ENCODE results near the gene EIF5B.
A peak's percentile ranks its signal among the peaks of the same experiment; 100 is the strongest.
"Not testable (repeated sequence)": the region's sequence is repeated elsewhere in the genome, so short reads cannot be mapped to it uniquely, and the experiment has no call there.

Gene EIF5B

DNA sequence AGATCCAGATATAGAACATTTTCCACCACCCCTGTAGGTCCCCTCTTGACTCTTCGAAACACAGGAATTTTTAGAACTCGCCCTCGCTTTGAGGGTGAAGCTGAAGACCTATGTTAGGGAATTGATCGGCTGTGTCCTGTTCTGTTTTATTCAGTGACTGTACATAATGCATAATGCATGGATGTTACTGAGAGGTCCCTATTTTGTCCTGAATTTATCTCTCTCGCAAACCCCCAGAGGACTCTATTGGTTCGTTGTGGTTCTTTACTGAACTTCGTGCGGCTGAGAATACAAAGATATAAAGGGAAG, 431 bp upstream of the EIF5B start:
- no peak overlapping the region for H3K27ac ChIP-seq (ENCODE audit: low read length)
- WGBS (ENCODE audit: insufficient coverage, insufficient read length): no CpG with 5 or more reads among the region's 8 CpGs
- H3K36me3 ChIP-seq (ENCODE audit: control insufficient read depth, insufficient read depth, low read length): peaks cover 5% of the 10 kb centered on the region; the same call in 1 of the 2 replicates
- no peak for DNase-seq (ENCODE audit: low read depth, low spot score)
- H3K4me1 ChIP-seq (ENCODE audit: control insufficient read depth, insufficient read depth, low read length): no peaks in the 10 kb centered on the region
- H3K4me3 ChIP-seq (ENCODE audit: low read length): peak overlapping the region; percentile 82; the same call in 1 of the 2 replicates
- H3K9me3 ChIP-seq (ENCODE audit: control insufficient read depth, insufficient read depth, low read length): no peaks in the 10 kb centered on the region
- H3K27me3 ChIP-seq (ENCODE audit: control insufficient read depth, insufficient read depth, low read length): no peaks in the 10 kb centered on the region

DNA sequence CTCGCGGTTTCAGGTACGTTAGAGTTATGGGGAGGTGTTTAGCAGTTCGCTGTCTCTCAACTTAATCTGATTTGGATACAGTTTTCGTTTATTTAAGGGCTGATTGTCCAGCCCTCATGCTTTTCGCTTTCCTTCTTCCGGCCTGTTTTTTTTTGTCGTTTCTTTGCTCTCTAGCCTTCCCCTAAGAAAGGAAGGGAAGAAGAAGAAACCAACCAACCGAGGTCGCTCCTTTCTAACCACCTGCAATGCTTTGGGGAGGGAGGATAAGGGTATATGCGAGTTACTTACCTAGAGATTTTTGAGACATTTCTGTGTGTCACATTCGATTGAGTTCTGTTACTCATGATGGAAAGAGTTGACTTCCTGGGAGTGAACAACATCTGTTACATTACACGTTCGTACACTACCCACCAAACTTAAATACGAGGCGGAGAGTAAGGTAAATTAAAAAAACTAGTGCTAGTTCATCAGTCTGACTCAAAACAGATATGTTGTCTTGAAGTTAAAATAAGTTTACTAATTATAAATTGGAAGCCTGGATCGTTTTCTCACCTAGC, 918 bp downstream of the EIF5B start:
- peak overlapping the region; percentile 82; the same call in 1 of the 2 replicates for H3K4me3 ChIP-seq (ENCODE audit: low read length)
- no peaks in the 10 kb centered on the region for H3K9me3 ChIP-seq (ENCODE audit: control insufficient read depth, insufficient read depth, low read length)
- H3K4me1 ChIP-seq (ENCODE audit: control insufficient read depth, insufficient read depth, low read length): no peaks in the 10 kb centered on the region
- no CpG with 5 or more reads among the region's 17 CpGs for WGBS (ENCODE audit: insufficient coverage, insufficient read length)
- no peak overlapping the region for H3K27ac ChIP-seq (ENCODE audit: low read length)
- no peak for DNase-seq (ENCODE audit: low read depth, low spot score)
- no peaks in the 10 kb centered on the region for H3K36me3 ChIP-seq (ENCODE audit: control insufficient read depth, insufficient read depth, low read length)
- H3K27me3 ChIP-seq (ENCODE audit: control insufficient read depth, insufficient read depth, low read length): no peaks in the 10 kb centered on the region

DNA sequence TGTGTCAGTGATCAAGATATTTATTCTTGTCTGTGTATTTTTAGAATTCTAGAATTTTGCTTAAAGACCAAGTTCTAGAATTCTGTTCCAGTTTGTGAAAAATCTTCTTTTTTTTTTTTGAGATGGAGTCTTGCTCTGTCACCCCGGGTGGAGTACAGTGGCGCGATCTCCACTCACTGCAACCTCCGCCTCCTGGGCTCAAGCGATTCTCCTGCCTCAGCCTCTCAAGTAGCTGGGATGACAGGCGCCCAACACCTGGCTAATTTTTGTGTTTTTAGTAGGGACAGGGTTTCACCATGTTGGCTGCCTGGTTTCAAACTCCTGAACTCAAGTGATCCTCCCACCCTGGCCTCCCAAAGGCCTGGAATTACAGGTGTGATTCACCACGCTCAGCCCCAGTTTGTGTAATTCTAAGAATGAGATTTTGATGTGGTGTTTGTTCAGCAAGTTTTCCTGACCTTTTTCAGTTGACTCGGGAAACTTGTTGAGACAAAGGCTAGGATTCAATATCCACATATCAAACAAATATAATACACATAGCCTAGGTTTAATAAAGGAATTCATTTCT, 3.6 kb downstream of the EIF5B start:
- WGBS (ENCODE audit: insufficient coverage, insufficient read length): no CpG with 5 or more reads among the region's 8 CpGs
- H3K36me3 ChIP-seq (ENCODE audit: control insufficient read depth, insufficient read depth, low read length): no peaks in the 10 kb centered on the region
- DNase-seq (ENCODE audit: low read depth, low spot score): no peak
- H3K4me1 ChIP-seq (ENCODE audit: control insufficient read depth, insufficient read depth, low read length): no peaks in the 10 kb centered on the region
- H3K4me3 ChIP-seq (ENCODE audit: low read length): no peak overlapping the region
- no peaks in the 10 kb centered on the region for H3K9me3 ChIP-seq (ENCODE audit: control insufficient read depth, insufficient read depth, low read length)
- H3K27me3 ChIP-seq (ENCODE audit: control insufficient read depth, insufficient read depth, low read length): no peaks in the 10 kb centered on the region
- H3K27ac ChIP-seq (ENCODE audit: low read length): no peak overlapping the region

DNA sequence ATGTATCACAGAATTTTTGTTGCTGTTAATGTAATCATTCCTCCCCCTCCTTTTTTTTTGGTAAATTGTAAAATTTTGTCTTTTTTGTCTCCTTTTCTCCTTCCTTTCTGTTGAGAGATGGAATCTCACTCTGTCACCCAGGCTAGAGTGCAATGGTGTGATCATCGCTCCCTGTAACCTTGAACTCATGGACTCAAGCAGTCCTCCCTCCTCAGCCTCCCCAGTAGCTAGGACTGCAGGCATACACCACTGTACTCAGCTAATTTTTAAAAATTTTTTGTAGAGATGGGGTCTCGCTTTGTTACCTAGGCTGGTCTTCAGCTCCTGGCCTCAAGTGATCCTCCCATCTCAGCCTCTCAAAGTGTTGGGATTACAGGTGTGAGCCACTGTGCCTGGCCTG, 5.3 kb downstream of the EIF5B start:
- no peak for DNase-seq (ENCODE audit: low read depth, low spot score)
- WGBS (ENCODE audit: insufficient coverage, insufficient read length): no CpG with 5 or more reads among the region's 2 CpGs
- H3K36me3 ChIP-seq (ENCODE audit: control insufficient read depth, insufficient read depth, low read length): no peaks in the 10 kb centered on the region
- no peaks in the 10 kb centered on the region for H3K4me1 ChIP-seq (ENCODE audit: control insufficient read depth, insufficient read depth, low read length)
- H3K27me3 ChIP-seq (ENCODE audit: control insufficient read depth, insufficient read depth, low read length): no peaks in the 10 kb centered on the region
- H3K4me3 ChIP-seq (ENCODE audit: low read length): no peak overlapping the region
- H3K27ac ChIP-seq (ENCODE audit: low read length): no peak overlapping the region
- no peaks in the 10 kb centered on the region for H3K9me3 ChIP-seq (ENCODE audit: control insufficient read depth, insufficient read depth, low read length)

- no CpG with 5 or more reads among the region's 7 CpGs for WGBS (ENCODE audit: insufficient coverage, insufficient read length)
- not testable (repeated sequence) for H3K36me3 ChIP-seq (ENCODE audit: control insufficient read depth, insufficient read depth, low read length); H3K4me3 ChIP-seq (ENCODE audit: low read length); DNase-seq (ENCODE audit: low read depth, low spot score); H3K27ac ChIP-seq (ENCODE audit: low read length); H3K9me3 ChIP-seq (ENCODE audit: control insufficient read depth, insufficient read depth, low read length); H3K27me3 ChIP-seq (ENCODE audit: control insufficient read depth, insufficient read depth, low read length); H3K4me1 ChIP-seq (ENCODE audit: control insufficient read depth, insufficient read depth, low read length)
These were observed 8.3 kb downstream of the EIF5B start for GRCh38 chr2:99345446-99345845.

DNA sequence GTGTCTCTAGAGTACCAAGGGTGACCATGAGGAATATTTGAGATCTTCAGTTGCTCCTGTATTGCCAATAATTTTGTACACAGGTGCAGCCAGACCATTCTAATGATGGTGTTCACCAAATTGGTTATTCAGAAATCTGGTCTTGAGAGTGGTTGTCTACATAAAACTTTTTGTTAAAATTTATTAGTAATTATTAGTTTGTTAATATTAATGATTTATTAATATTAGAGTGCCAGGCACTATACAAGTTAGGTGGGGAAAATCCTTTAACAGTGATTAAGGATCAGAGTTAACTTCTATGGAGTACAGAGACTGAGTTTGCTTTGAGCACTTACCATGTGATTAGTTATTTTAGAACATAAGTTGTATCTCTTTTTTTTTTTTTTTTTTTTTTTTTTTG, 9.0 kb downstream of the EIF5B start:
- H3K4me3 ChIP-seq (ENCODE audit: low read length): no peak overlapping the region
- H3K27me3 ChIP-seq (ENCODE audit: control insufficient read depth, insufficient read depth, low read length): no peaks in the 10 kb centered on the region
- DNase-seq (ENCODE audit: low read depth, low spot score): no peak
- no peaks in the 10 kb centered on the region for H3K9me3 ChIP-seq (ENCODE audit: control insufficient read depth, insufficient read depth, low read length)
- H3K36me3 ChIP-seq (ENCODE audit: control insufficient read depth, insufficient read depth, low read length): no peaks in the 10 kb centered on the region
- no peaks in the 10 kb centered on the region for H3K4me1 ChIP-seq (ENCODE audit: control insufficient read depth, insufficient read depth, low read length)
- no peak overlapping the region for H3K27ac ChIP-seq (ENCODE audit: low read length)

GRCh38 chr2:99348173-99348572, 11.0 kb downstream of the EIF5B start:
- no peak for DNase-seq (ENCODE audit: low read depth, low spot score)
- Histone ChIP-seq H3K36me3 (ENCODE audit: control insufficient read depth, insufficient read depth, low read length) (no peaks in the 10 kb centered on the region), H3K9me3 (ENCODE audit: control insufficient read depth, insufficient read depth, low read length) (no peaks in the 10 kb centered on the region), H3K4me3 (ENCODE audit: low read length) (no peak overlapping the region), H3K27ac (ENCODE audit: low read length) (no peak overlapping the region), H3K27me3 (ENCODE audit: control insufficient read depth, insufficient read depth, low read length) (no peaks in the 10 kb centered on the region), H3K4me1 (ENCODE audit: control insufficient read depth, insufficient read depth, low read length) (no peaks in the 10 kb centered on the region)
- no CpG with 5 or more reads among the region's 3 CpGs for WGBS (ENCODE audit: insufficient coverage, insufficient read length)

- DNase-seq (ENCODE audit: low read depth, low spot score): no peak
- H3K4me3 ChIP-seq (ENCODE audit: low read length): no peak overlapping the region
- H3K9me3 ChIP-seq (ENCODE audit: control insufficient read depth, insufficient read depth, low read length): no peaks in the 10 kb centered on the region
- no peak overlapping the region for H3K27ac ChIP-seq (ENCODE audit: low read length)
- no peaks in the 10 kb centered on the region for H3K4me1 ChIP-seq (ENCODE audit: control insufficient read depth, insufficient read depth, low read length)
- H3K27me3 ChIP-seq (ENCODE audit: control insufficient read depth, insufficient read depth, low read length): no peaks in the 10 kb centered on the region
- no peaks in the 10 kb centered on the region for H3K36me3 ChIP-seq (ENCODE audit: control insufficient read depth, insufficient read depth, low read length)
These were observed 13.0 kb downstream of the EIF5B start for GRCh38 chr2:99350194-99350593.

DNA sequence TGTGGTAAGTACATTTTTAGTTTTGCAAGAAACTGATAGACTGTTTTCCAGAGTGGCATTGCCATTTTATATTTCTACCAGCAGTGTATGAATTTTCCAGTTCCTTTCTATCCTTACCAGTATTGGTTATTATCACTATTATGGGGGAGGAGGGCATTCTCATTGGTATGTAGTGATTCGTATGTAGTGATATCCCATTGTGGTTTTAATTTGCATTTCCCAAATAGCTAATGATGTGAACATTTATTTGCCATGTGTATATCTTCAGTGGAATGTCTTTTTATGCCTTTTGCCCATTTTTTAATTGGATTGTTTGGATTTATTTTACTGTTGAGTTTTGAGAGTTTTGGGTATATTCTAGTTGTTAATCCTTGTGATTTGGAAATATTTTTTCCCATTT, 16.9 kb downstream of the EIF5B start:
- no peak overlapping the region for H3K4me3 ChIP-seq (ENCODE audit: low read length)
- no peaks in the 10 kb centered on the region for H3K4me1 ChIP-seq (ENCODE audit: control insufficient read depth, insufficient read depth, low read length)
- no peak for DNase-seq (ENCODE audit: low read depth, low spot score)
- no peaks in the 10 kb centered on the region for H3K9me3 ChIP-seq (ENCODE audit: control insufficient read depth, insufficient read depth, low read length)
- H3K27ac ChIP-seq (ENCODE audit: low read length): no peak overlapping the region
- no CpG with 5 or more reads among the region's 1 CpG for WGBS (ENCODE audit: insufficient coverage, insufficient read length)
- no peaks in the 10 kb centered on the region for H3K27me3 ChIP-seq (ENCODE audit: control insufficient read depth, insufficient read depth, low read length)
- no peaks in the 10 kb centered on the region for H3K36me3 ChIP-seq (ENCODE audit: control insufficient read depth, insufficient read depth, low read length)

GRCh38 chr2:99354825-99355224, 17.6 kb downstream of the EIF5B start:
- H3K4me1 ChIP-seq (ENCODE audit: control insufficient read depth, insufficient read depth, low read length); H3K27me3 ChIP-seq (ENCODE audit: control insufficient read depth, insufficient read depth, low read length); DNase-seq (ENCODE audit: low read depth, low spot score); H3K9me3 ChIP-seq (ENCODE audit: control insufficient read depth, insufficient read depth, low read length); H3K36me3 ChIP-seq (ENCODE audit: control insufficient read depth, insufficient read depth, low read length); H3K27ac ChIP-seq (ENCODE audit: low read length); H3K4me3 ChIP-seq (ENCODE audit: low read length): not testable (repeated sequence)
- no CpG with 5 or more reads among the region's 8 CpGs for WGBS (ENCODE audit: insufficient coverage, insufficient read length)

- Histone ChIP-seq H3K4me3 (ENCODE audit: low read length) (no peak overlapping the region), H3K4me1 (ENCODE audit: control insufficient read depth, insufficient read depth, low read length) (no peaks in the 10 kb centered on the region), H3K27ac (ENCODE audit: low read length) (no peak overlapping the region), H3K27me3 (ENCODE audit: control insufficient read depth, insufficient read depth, low read length) (no peaks in the 10 kb centered on the region), H3K9me3 (ENCODE audit: control insufficient read depth, insufficient read depth, low read length) (no peaks in the 10 kb centered on the region), H3K36me3 (ENCODE audit: control insufficient read depth, insufficient read depth, low read length) (no peaks in the 10 kb centered on the region)
- DNase-seq (ENCODE audit: low read depth, low spot score): no peak
These were observed 19.7 kb downstream of the EIF5B start for GRCh38 chr2:99356853-99357252.
